HEK293 (cell line): Measurements from ENCODE around the gene CD86.

Source experiments
- CTCF ChIA-PET: fragments of 350-600 bp; formaldehyde crosslinking; extraction: SDS; loops from one replicate; lab custom pipeline; 2021; ENCODE audit warnings: antibody characterized with exemption; lab: Yijun Ruan, JAX
- POLR2A ChIA-PET: fragments of 300-600 bp; formaldehyde crosslinking; extraction: SDS; loops from one replicate; lab custom pipeline; 2020; ENCODE audit warnings: antibody characterized with exemption, inconsistent platforms; lab: Yijun Ruan, JAX
- H3K27ac ChIP-seq: fragments of 200-500 bp; sonication (Bioruptor generic); 2 replicates; pipeline ENCODE4 v1.5.1; 2014; ENCODE audit warnings: low read depth, low read length, control low read depth, inconsistent platforms; ENCODE audit errors: extremely low read depth
- H3K36me3 ChIP-seq, 2 experiments: fragments of 200-500 bp in 1 of 2; sonication (Bioruptor generic) in 1 of 2; 1 replicate in 1 of 2; 2 replicates in 1 of 2; pipeline ENCODE4 v1.5.1; 2014 to 2017; ENCODE audit warnings: inconsistent platforms in 2 of 2, low read length in 2 of 2; ENCODE audit not compliant: control insufficient read depth in 2 of 2, insufficient read depth in 1 of 2
- H3K4me1 ChIP-seq: fragments of 200-500 bp; sonication (Bioruptor generic); 2 replicates; pipeline ENCODE4 v1.5.1; 2014; ENCODE audit warnings: mild to moderate bottlenecking, low read length, inconsistent platforms; ENCODE audit not compliant: control insufficient read depth, insufficient read depth
- H3K4me3 ChIP-seq: 2 replicates; pipeline ENCODE4 v1.5.1; 2011; ENCODE audit warnings: low read depth, mild to moderate bottlenecking, control low read depth, low read length, moderate library complexity
- H3K9me3 ChIP-seq: fragments of 200-500 bp; sonication (Bioruptor generic); 2 replicates; pipeline ENCODE4 v1.5.1; 2014; ENCODE audit warnings: low read depth, low read length, inconsistent platforms; ENCODE audit not compliant: control insufficient read depth, insufficient read depth
- ELK4 ChIP-seq: IDR thresholded peaks from 2 replicates; pipeline ENCODE4 v1.6.1; 2011; ENCODE audit warnings: mild to moderate bottlenecking, low read depth, low read length, borderline replicate concordance
- GLI2 ChIP-seq: fragments of 450-650 bp; formaldehyde crosslinking; IDR thresholded peaks from 2 replicates; pipeline ENCODE4; 2017; ENCODE audit warnings: missing biosample characterization, missing genetic modification characterization, low read depth, borderline replicate concordance
- GLI4 ChIP-seq: fragments of 450-650 bp; formaldehyde crosslinking; IDR thresholded peaks from 2 replicates; pipeline ENCODE4 v1.5.1; 2016; ENCODE audit warnings: missing biosample characterization, missing genetic modification characterization
- HOXA7 ChIP-seq: sonication (generic); formaldehyde crosslinking; IDR thresholded peaks from 2 replicates; pipeline ENCODE4 v1.8.1; 2022; ENCODE audit warnings: missing genetic modification reagents, borderline replicate concordance
- MEIS1 ChIP-seq: sonication (generic); formaldehyde crosslinking; IDR thresholded peaks from 2 replicates; pipeline ENCODE4 v1.8.1; 2022; ENCODE audit warnings: missing genetic modification reagents, mild to moderate bottlenecking, borderline replicate concordance
- PRDM2 ChIP-seq: fragments of 450-650 bp; formaldehyde crosslinking; IDR thresholded peaks from 2 replicates; pipeline ENCODE4 v1.5.1; 2016; ENCODE audit warnings: missing biosample characterization, missing genetic modification characterization, borderline replicate concordance
- YY1 ChIP-seq: fragments of 450-650 bp; formaldehyde crosslinking; IDR thresholded peaks from 2 replicates; pipeline ENCODE4 v1.5.1; 2018; ENCODE audit warnings: missing biosample characterization, missing genetic modification characterization
- ZNF16 ChIP-seq: fragments of 450-650 bp; formaldehyde crosslinking; IDR thresholded peaks from 2 replicates; pipeline ENCODE4 v1.5.1; 2016; ENCODE audit warnings: low read depth, missing biosample characterization, missing genetic modification characterization
- ZNF174 ChIP-seq: fragments of 450-650 bp; formaldehyde crosslinking; IDR thresholded peaks from 2 replicates; pipeline ENCODE4 v1.5.0; 2017; ENCODE audit warnings: missing biosample characterization, mild to moderate bottlenecking, missing genetic modification characterization
- ZNF558 ChIP-seq: fragments of 450-650 bp; formaldehyde crosslinking; IDR thresholded peaks from 2 replicates; pipeline ENCODE4 v1.5.1; 2016; ENCODE audit warnings: missing biosample characterization, missing genetic modification characterization
- ZNF600 ChIP-seq: fragments of 450-650 bp; formaldehyde crosslinking; IDR thresholded peaks from 2 replicates; pipeline ENCODE4 v1.5.1; 2016; ENCODE audit warnings: missing biosample characterization, missing genetic modification characterization
- ZNF610 ChIP-seq: fragments of 450-650 bp; formaldehyde crosslinking; IDR thresholded peaks from 2 replicates; pipeline ENCODE4 v1.5.1; 2016; ENCODE audit warnings: missing biosample characterization, missing genetic modification characterization, borderline replicate concordance
- ZNF664 ChIP-seq: fragments of 450-650 bp; formaldehyde crosslinking; IDR thresholded peaks from 2 replicates; pipeline ENCODE4 v1.5.1; 2016; ENCODE audit warnings: missing biosample characterization, missing genetic modification characterization
- ZSCAN30 ChIP-seq: fragments of 450-650 bp; IDR thresholded peaks from 2 replicates; pipeline ENCODE4 v1.5.1; 2018; ENCODE audit warnings: missing biosample characterization, mild to moderate bottlenecking, missing genetic modification characterization, moderate library complexity
- TF ChIP-seq, protein P1 (sequence below): fragments of 450-650 bp; formaldehyde crosslinking; IDR thresholded peaks from 2 replicates; pipeline ENCODE4 v1.5.1; 2017; ENCODE audit warnings: missing biosample characterization, missing genetic modification characterization
- TF ChIP-seq, protein P2 (sequence below): fragments of 450-650 bp; formaldehyde crosslinking; IDR thresholded peaks from 2 replicates; pipeline ENCODE4 v1.5.1; 2016; ENCODE audit warnings: missing biosample characterization, missing genetic modification characterization
- TF ChIP-seq, protein P3 (sequence below): fragments of 450-650 bp; IDR thresholded peaks from 2 replicates; pipeline ENCODE4 v1.5.1; 2018; ENCODE audit warnings: missing biosample characterization, mild to moderate bottlenecking, missing genetic modification characterization

CD86 gene

DNA sequence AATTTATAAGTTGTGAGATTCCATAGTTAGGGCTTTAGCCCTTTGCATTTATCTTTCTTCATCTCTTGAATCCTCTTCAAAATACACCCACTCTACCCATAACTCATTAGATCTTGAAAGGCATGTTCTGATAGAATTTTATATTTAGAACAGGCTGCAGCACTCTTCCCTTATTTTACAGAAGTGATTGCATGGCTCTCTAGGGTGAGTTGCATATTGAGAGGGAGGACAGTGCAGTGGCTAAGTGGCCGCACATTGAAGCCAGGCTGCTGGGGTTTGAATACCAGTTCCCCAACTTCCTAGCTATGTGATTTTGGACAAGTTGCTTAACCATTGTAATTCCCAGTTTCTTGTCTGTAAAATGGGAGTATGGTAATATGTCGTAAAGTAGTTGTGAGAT, 2.5 kb downstream of the CD86 start:
- Histone ChIP-seq H3K27ac (no peak overlapping the region), H3K4me3 (no peak overlapping the region), H3K9me3 (no peaks in the 10 kb centered on the region), H3K36me3 (no peaks in the 10 kb centered on the region), H3K4me1 (no peaks in the 10 kb centered on the region)
- ChIA-PET CTCF (no interaction called here), POLR2A (no interaction called here)
- TF ChIP-seq HOXA7 (CRISPR knock-in tag) (no peak), ZNF16 (tag by site-specific recombination) (no peak), ZNF558 (tag by site-specific recombination) (no peak), ZNF174 (tag by site-specific recombination) (no peak), GLI4 (tag by site-specific recombination) (no peak), YY1 (tag by site-specific recombination) (no peak), ZNF610 (tag by site-specific recombination) (no peak), ZNF664 (no peak)
- TF ChIP-seq, protein P1, sequence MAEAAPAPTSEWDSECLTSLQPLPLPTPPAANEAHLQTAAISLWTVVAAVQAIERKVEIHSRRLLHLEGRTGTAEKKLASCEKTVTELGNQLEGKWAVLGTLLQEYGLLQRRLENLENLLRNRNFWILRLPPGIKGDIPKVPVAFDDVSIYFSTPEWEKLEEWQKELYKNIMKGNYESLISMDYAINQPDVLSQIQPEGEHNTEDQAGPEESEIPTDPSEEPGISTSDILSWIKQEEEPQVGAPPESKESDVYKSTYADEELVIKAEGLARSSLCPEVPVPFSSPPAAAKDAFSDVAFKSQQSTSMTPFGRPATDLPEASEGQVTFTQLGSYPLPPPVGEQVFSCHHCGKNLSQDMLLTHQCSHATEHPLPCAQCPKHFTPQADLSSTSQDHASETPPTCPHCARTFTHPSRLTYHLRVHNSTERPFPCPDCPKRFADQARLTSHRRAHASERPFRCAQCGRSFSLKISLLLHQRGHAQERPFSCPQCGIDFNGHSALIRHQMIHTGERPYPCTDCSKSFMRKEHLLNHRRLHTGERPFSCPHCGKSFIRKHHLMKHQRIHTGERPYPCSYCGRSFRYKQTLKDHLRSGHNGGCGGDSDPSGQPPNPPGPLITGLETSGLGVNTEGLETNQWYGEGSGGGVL (tag by site-specific recombination): no peak
- TF ChIP-seq, protein P2, sequence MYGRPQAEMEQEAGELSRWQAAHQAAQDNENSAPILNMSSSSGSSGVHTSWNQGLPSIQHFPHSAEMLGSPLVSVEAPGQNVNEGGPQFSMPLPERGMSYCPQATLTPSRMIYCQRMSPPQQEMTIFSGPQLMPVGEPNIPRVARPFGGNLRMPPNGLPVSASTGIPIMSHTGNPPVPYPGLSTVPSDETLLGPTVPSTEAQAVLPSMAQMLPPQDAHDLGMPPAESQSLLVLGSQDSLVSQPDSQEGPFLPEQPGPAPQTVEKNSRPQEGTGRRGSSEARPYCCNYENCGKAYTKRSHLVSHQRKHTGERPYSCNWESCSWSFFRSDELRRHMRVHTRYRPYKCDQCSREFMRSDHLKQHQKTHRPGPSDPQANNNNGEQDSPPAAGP (tag by site-specific recombination): no peak

- Histone ChIP-seq H3K27ac (no peak overlapping the region), H3K4me3 (no peak overlapping the region), H3K4me1 (no peaks in the 10 kb centered on the region), H3K9me3 (no peaks in the 10 kb centered on the region), H3K36me3 (no peaks in the 10 kb centered on the region)
- POLR2A ChIA-PET: no interaction called here
- no peak for TF ChIP-seq ZNF600 (tag by site-specific recombination)
- TF ChIP-seq MEIS1 (CRISPR knock-in tag): no peak
- TF ChIP-seq ELK4: no peak
- TF ChIP-seq ZSCAN30 (tag by site-specific recombination): no peak
- TF ChIP-seq GLI2: no peak
- TF ChIP-seq, protein P3, sequence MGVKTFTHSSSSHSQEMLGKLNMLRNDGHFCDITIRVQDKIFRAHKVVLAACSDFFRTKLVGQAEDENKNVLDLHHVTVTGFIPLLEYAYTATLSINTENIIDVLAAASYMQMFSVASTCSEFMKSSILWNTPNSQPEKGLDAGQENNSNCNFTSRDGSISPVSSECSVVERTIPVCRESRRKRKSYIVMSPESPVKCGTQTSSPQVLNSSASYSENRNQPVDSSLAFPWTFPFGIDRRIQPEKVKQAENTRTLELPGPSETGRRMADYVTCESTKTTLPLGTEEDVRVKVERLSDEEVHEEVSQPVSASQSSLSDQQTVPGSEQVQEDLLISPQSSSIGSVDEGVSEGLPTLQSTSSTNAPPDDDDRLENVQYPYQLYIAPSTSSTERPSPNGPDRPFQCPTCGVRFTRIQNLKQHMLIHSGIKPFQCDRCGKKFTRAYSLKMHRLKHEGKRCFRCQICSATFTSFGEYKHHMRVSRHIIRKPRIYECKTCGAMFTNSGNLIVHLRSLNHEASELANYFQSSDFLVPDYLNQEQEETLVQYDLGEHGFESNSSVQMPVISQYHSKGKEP (tag by site-specific recombination): no peak
- TF ChIP-seq PRDM2 (tag by site-specific recombination): no peak
- CTCF ChIA-PET: no interaction called here
Measured at GRCh38 chr3:122058294-122058693, 3.1 kb downstream of the CD86 start.
